ENCODE results near the gene BEST2.

Gene BEST2

GRCh38 chr19:12733369-12734214, 18.0 kb upstream of the BEST2 start:
- DNase-seq, result peak; percentile 50

GRCh38 chr19:12736995-12737834, 14.4 kb upstream of the BEST2 start, which contains the start of gene GET3:
Gene GET3 (plus strand): TSS chr19:12737497. CDS start chr19:12737506, 9 bp downstream.
- DNase-seq, result peak; percentile 95

- DNase-seq, result no peak
These were observed 13.7 kb upstream of the BEST2 start for GRCh38 chr19:12737835-12738351.

GRCh38 chr19:12745166-12745897, 6.3 kb upstream of the BEST2 start:
- DNase-seq, result no peak

GRCh38 chr19:12748489-12748888, 3.1 kb upstream of the BEST2 start:
- DNase-seq, result no peak

- no peak for DNase-seq
These were observed 1.6 kb upstream of the BEST2 start for GRCh38 chr19:12749938-12750521.

GRCh38 chr19:12750851-12751250, 740 bp upstream of the BEST2 start:
- no peak for DNase-seq

- DNase-seq, result no peak
These were observed 628 bp downstream of the BEST2 start for GRCh38 chr19:12752056-12752781.

- DNase-seq, result no peak
These were observed 3.0 kb downstream of the BEST2 start for GRCh38 chr19:12754465-12755196.

- no peak for DNase-seq
These were observed 4.7 kb downstream of the BEST2 start for GRCh38 chr19:12756150-12756883.

GRCh38 chr19:12757544-12758274, 6.1 kb downstream of the BEST2 start:
- no peak for DNase-seq

GRCh38 chr19:12759686-12760085, 8.1 kb downstream of the BEST2 start:
- DNase-seq, result no peak

- DNase-seq, result no peak
These were observed 11.5 kb downstream of the BEST2 start for GRCh38 chr19:12763100-12763499.

GRCh38 chr19:12764698-12765097, 13.1 kb downstream of the BEST2 start:
- no peak for DNase-seq

- peak; percentile 35 for DNase-seq
These were observed 14.5 kb downstream of the BEST2 start for GRCh38 chr19:12766051-12766521.

- DNase-seq, result no peak
These were observed 15.6 kb downstream of the BEST2 start for GRCh38 chr19:12767150-12767549.

- no peak for DNase-seq
These were observed 16.1 kb downstream of the BEST2 start for GRCh38 chr19:12767666-12768065.

- DNase-seq, result no peak
These were observed 18.1 kb downstream of the BEST2 start for GRCh38 chr19:12769689-12770088.

GRCh38 chr19:12770922-12771321, 19.3 kb downstream of the BEST2 start:
- no peak for DNase-seq

Data from GF-D8 (cell line).